ENCODE measurements around the gene RPS3. TPM values are rescaled to one million over a fixed set of nuclear protein-coding genes. Genes with fewer than 3 reads are reported as not detected.

The RPS3 gene
- total RNA-seq (3,495 TPM), polyA plus RNA-seq (1,000 to 10,000 TPM; 3,908 to 6,708 (median 5,568) TPM)

DNA sequence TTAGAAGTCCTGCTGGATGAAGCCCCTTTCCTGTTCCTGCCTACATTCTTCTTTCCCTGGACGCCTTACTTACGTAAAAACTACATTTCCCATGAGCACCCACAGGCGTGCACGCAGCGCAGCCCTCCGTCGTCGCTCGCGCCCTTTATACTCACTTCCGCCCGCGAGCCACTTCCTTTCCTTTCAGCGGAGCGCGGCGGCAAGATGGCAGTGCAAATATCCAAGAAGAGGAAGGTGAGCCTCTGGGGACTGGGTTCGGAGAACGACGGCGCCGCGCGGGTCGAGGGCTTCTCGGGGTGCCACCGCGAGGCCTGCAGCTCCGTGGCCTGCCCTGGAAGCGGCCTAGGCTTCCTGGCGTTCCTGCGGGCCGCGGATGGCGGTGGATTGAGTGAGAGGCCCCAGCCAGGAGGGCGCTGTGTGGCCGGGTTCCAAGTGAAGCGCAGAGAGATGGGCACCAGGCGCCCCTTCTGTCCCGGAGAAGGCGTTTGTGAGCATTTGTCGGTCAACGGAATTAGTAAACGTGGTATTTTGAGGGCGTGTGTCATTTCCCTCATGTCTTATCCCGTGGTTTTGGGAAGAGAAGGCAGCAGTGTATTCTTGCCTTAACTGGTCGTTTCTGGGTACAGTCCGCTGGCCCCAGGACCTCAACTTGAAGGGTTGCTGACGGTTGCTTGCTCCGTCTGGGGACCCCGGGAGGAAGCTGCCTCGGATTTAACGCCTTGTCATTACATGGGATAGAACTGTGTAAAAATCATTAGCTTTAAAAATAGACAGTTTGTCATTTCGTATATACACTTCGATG is at the start of gene RPS3:
Gene RPS3, plus strand, starts transcription at position 175 of the 802 bp plus-strand sequence. Its CDS starts 30 bp downstream, at position 205.
- Mint-ChIP-seq H3K36me3 (peaks cover 40% of the 10 kb centered on the region), H3K4me3 (peak within 1 kb of the TSS; percentile 82 to 98 (median 94)), H3K27ac (peak within 1 kb of the TSS; percentile 94 to 98 (median 96)), H3K4me1 (peaks cover 0 to 51% (median 36%) of the 10 kb centered on the region in 4 donors), H3K9me3 (no peaks in the 10 kb centered on the region), H3K27me3 (peaks cover 12% of the 10 kb centered on the region)
- H3K4me1 ChIP-seq (ENCODE audit: control insufficient read depth, insufficient read depth, low read length, poor library complexity, severe bottlenecking), result peaks cover 39% of the 10 kb centered on the region
- H3K36me3 ChIP-seq (ENCODE audit: control insufficient read depth, insufficient read depth, low read length), result peaks cover 32% of the 10 kb centered on the region
- H3K27ac ChIP-seq (ENCODE audit: insufficient read depth, low read length, poor library complexity, severe bottlenecking), result peak within 1 kb of the TSS; percentile 92
- no peaks in the 10 kb centered on the region for H3K9me3 ChIP-seq (ENCODE audit: control insufficient read depth in 2 of 2, low read length in 2 of 2)
- H3K4me3 ChIP-seq (ENCODE audit: low read depth, low read length), result peak within 1 kb of the TSS; percentile 89
- ATAC-seq (ENCODE audit: low read depth in 2 of 2) (peak; percentile 90 to 94), DNase-seq (peak; percentile 80 to 93 (median 90))
- H3K27me3 ChIP-seq (ENCODE audit: control insufficient read depth, insufficient read depth, low read length), result no peaks in the 10 kb centered on the region

DNA sequence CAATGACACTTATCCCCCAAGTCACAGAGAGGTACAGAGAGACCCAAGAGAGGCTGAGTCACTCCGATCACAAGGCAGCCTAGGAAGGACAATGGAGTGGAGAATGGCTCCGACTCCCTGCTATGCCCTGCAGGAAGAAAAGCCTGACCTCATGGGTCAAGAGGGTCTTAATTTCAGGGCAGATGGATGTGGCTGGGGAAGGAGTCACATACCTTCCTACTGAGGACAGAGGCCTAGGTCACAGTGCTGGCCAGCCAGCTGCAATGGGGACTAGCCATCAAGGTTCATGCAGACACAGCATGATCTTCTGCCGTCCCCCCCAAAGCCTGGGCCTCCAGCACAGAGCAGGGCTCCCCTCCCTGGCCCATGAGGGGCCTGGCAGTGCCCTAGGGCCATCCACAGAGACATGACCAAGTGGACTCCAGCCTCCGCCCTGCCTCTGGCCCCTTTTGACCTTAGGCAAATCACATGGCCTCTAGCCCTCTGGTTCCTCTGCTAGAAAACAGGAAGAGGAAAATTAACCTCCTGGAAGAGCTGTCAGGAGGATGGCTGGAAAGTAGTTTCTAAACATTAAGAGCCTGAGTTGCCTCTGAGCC is 49.7 kb upstream of the RPS3 start:
- Mint-ChIP-seq H3K27ac (peak overlapping the region; percentile 91 to 96 (median 96)), H3K4me1 (peaks cover 13 to 85% (median 49%) of the 10 kb centered on the region in 4 donors), H3K36me3 (no peaks in the 10 kb centered on the region), H3K27me3 (no peaks in the 10 kb centered on the region), H3K4me3 (peak overlapping the region; percentile 88 to 99 (median 93)), H3K9me3 (no peaks in the 10 kb centered on the region)
- Histone ChIP-seq H3K9me3 (ENCODE audit: control insufficient read depth in 2 of 2, low read length in 2 of 2) (no peaks in the 10 kb centered on the region), H3K27ac (ENCODE audit: insufficient read depth, low read length, poor library complexity, severe bottlenecking) (peak overlapping the region; percentile 87), H3K27me3 (ENCODE audit: control insufficient read depth, insufficient read depth, low read length) (no peaks in the 10 kb centered on the region), H3K4me3 (ENCODE audit: low read depth, low read length) (peak overlapping the region; percentile 19), H3K36me3 (ENCODE audit: control insufficient read depth, insufficient read depth, low read length) (no peaks in the 10 kb centered on the region), H3K4me1 (ENCODE audit: control insufficient read depth, insufficient read depth, low read length, poor library complexity, severe bottlenecking) (peaks cover 52% of the 10 kb centered on the region)
- no peak for DNase-seq
- ATAC-seq (ENCODE audit: low read depth in 2 of 2), result no peak

DNA sequence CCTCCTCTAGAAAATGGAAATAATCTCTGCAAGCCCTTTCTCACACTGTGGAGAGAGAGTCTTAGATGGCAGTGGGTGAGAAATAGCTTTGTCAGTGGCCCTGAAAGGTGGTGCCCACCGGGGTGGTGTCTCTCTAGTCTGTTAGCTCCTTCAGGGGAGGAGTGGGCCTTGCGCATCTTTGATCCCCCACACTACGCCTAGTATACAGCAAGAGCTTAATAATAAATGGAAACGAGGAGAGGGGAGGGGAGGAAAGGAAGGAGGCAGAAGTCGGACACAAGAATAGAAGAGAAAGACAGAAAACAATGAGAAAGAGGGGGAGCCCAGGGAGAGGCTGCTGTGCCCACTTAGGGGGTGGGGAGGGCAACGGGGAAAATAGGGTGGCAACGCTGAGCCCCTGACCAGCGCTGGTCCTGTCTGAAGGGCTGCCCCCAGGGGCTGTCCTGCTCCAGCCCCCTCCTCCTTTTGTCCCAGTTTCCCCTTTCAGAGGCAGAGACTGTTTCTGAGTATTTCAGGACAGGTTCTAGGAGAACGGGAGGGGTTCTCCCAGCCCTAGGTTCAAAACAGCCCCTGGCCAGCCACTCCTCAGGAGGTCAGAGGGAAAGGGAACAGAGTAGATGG is 49.1 kb upstream of the RPS3 start:
- Mint-ChIP-seq H3K27me3 (no peaks in the 10 kb centered on the region), H3K4me1 (peaks cover 13 to 79% (median 47%) of the 10 kb centered on the region in 4 donors), H3K4me3 (peak overlapping the region; percentile 88 to 99 (median 93)), H3K36me3 (no peaks in the 10 kb centered on the region), H3K27ac (peak overlapping the region; percentile 91 to 96 (median 96)), H3K9me3 (no peaks in the 10 kb centered on the region)
- Histone ChIP-seq H3K36me3 (ENCODE audit: control insufficient read depth, insufficient read depth, low read length) (no peaks in the 10 kb centered on the region), H3K27ac (ENCODE audit: insufficient read depth, low read length, poor library complexity, severe bottlenecking) (peak overlapping the region; percentile 87), H3K4me3 (ENCODE audit: low read depth, low read length) (peak overlapping the region; percentile 19), H3K9me3 (ENCODE audit: control insufficient read depth in 2 of 2, low read length in 2 of 2) (no peaks in the 10 kb centered on the region), H3K27me3 (ENCODE audit: control insufficient read depth, insufficient read depth, low read length) (no peaks in the 10 kb centered on the region), H3K4me1 (ENCODE audit: control insufficient read depth, insufficient read depth, low read length, poor library complexity, severe bottlenecking) (peaks cover 47% of the 10 kb centered on the region)
- DNase-seq (no peak), ATAC-seq (ENCODE audit: low read depth in 2 of 2) (no peak)

DNA sequence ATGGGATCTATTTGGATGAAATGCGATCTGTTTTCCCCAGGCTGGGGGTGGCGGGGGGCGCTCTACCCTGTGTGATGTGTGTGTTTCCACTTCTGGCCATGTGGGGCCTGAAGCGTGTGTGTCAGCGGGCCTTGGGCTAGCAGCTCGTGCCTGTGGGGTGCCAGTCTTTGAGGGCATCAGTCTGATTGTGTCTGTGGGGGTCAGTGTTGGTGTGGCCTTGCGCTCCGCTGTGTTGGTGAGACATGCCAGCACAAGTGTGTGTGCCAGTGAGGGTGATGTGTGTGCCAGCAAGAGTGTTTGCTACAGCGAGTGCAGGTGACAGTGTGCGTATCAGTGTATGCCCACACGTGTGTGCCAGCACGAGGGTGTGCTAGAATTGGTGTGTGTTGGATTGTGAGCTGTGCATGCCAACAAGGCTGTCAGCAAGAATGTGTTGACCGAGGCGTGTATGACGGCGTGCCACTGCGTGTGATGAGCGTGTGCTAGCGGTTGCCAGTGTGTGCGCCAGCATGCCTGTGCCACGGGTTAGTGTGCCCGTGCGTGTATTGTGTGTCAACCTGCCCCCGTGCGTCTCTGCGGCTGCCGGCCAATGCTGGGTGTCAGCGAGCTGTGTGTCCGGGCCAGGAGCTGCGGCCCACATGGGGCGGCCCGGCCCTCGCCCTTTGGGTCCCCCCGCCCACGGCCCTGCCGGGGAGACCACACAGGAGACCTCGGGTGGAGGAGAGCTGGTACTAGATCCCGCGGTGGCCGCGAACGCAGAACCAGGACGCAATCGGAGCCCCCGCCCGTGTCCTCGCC is 48.4 kb upstream of the RPS3 start:
- Mint-ChIP-seq H3K27ac (peak overlapping the region; percentile 91 to 96 (median 93)), H3K36me3 (no peaks in the 10 kb centered on the region), H3K9me3 (no peaks in the 10 kb centered on the region), H3K27me3 (no peaks in the 10 kb centered on the region), H3K4me1 (peaks cover 13 to 76% (median 45%) of the 10 kb centered on the region in 4 donors), H3K4me3 (peak overlapping the region; percentile 88 to 99 (median 93))
- Histone ChIP-seq H3K27ac (ENCODE audit: insufficient read depth, low read length, poor library complexity, severe bottlenecking) (peak overlapping the region; percentile 87), H3K36me3 (ENCODE audit: control insufficient read depth, insufficient read depth, low read length) (no peaks in the 10 kb centered on the region), H3K9me3 (ENCODE audit: control insufficient read depth in 2 of 2, low read length in 2 of 2) (no peaks in the 10 kb centered on the region), H3K27me3 (ENCODE audit: control insufficient read depth, insufficient read depth, low read length) (no peaks in the 10 kb centered on the region), H3K4me1 (ENCODE audit: control insufficient read depth, insufficient read depth, low read length, poor library complexity, severe bottlenecking) (peaks cover 40% of the 10 kb centered on the region), H3K4me3 (ENCODE audit: low read depth, low read length) (peak overlapping the region; percentile 20)
- ATAC-seq (ENCODE audit: low read depth in 2 of 2), result peak; percentile 18 to 40
- peak in 2 of 3 donors; percentile 52 to 66 for DNase-seq

DNA sequence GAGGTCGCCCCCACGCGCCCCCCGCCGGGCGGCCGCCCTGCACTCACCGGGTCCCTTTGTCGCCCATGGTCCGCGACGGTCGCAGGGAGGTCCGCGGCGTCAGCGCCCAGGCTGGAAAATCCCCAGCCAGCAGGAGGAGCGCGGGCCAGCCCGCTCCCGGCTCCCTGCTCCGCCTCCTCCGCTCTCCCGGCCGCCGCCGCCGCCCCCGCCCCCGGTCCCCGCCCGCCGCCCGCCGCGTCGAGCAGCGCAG is 47.9 kb upstream of the RPS3 start, which contains the start of gene ARRB1:
Gene ARRB1, minus strand, starts transcription at position 121 of the 250 bp plus-strand sequence. Its CDS starts 54 bp downstream, at position 67.
- H3K27ac Mint-ChIP-seq, result peak within 1 kb of the TSS; percentile 93 to 96 (median 94)
- H3K27me3 Mint-ChIP-seq, result no peaks in the 10 kb centered on the region
- Histone ChIP-seq H3K4me1 (ENCODE audit: control insufficient read depth, insufficient read depth, low read length, poor library complexity, severe bottlenecking) (peaks cover 37% of the 10 kb centered on the region), H3K4me3 (ENCODE audit: low read depth, low read length) (peak within 1 kb of the TSS; percentile 86), H3K9me3 (ENCODE audit: control insufficient read depth in 2 of 2, low read length in 2 of 2) (no peaks in the 10 kb centered on the region), H3K27ac (ENCODE audit: insufficient read depth, low read length, poor library complexity, severe bottlenecking) (peak within 1 kb of the TSS; percentile 87), H3K27me3 (ENCODE audit: control insufficient read depth, insufficient read depth, low read length) (no peaks in the 10 kb centered on the region), H3K36me3 (ENCODE audit: control insufficient read depth, insufficient read depth, low read length) (no peaks in the 10 kb centered on the region)
- H3K4me1 Mint-ChIP-seq, result peaks cover 13 to 72% (median 42%) of the 10 kb centered on the region in 4 donors
- H3K9me3 Mint-ChIP-seq, result peaks cover 0 to under 1% (median 0%) of the 10 kb centered on the region in 7 donors
- no peaks in the 10 kb centered on the region for H3K36me3 Mint-ChIP-seq
- DNase-seq (no peak), ATAC-seq (ENCODE audit: low read depth in 2 of 2) (no peak)
- peak within 1 kb of the TSS; percentile 91 to 99 (median 94) for H3K4me3 Mint-ChIP-seq

DNA sequence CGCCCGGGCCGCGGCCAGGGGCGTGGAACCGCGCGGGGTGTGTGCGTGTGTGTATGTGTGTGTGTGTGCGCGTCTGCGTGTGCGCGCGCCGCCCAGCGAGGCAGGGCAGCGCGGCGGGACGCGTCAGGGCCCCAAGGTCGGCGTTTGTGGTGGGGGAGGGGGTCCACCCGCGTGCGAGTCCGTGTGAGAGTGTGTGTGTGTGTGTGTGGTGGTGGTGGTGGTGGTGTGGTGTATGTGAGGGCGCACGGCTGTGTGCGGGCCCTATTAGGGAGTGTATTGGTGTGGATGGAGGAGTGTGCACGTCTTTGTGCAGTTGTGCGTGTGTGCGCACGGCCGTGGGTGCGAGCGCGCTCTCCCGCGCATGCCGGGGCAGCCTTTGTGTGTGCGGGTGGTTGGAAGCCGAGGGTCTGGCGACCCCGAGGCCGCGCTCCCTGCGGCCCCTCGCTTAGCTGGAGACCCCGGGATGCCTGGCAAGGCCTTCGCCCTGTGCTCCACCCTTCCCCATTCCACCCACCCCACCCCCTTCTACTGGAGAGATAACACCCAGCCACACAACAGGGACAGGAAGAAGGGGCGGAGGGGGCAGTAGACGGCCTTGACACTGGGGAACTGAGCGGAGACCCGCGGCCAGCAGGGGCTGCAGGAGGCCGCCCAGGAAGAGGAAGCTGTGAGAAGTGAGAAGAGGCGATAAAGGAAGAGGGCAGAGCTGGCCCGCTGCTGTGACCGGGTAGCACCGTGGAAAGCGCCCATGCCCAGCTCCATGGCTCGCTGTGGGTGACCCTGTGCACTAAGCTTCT is 47.3 kb upstream of the RPS3 start:
- DNase-seq, result peak; percentile 49 to 84 (median 74)
- Mint-ChIP-seq H3K27me3 (no peaks in the 10 kb centered on the region), H3K9me3 (peaks cover 0 to 2% (median 0%) of the 10 kb centered on the region in 7 donors), H3K36me3 (no peaks in the 10 kb centered on the region), H3K4me1 (peaks cover 13 to 69% (median 41%) of the 10 kb centered on the region in 4 donors), H3K4me3 (peak overlapping the region; percentile 91 to 99 (median 94)), H3K27ac (peak overlapping the region; percentile 93 to 94 (median 93))
- peak; percentile 70 to 72 for ATAC-seq (ENCODE audit: low read depth in 2 of 2)
- Histone ChIP-seq H3K27me3 (ENCODE audit: control insufficient read depth, insufficient read depth, low read length) (no peaks in the 10 kb centered on the region), H3K4me3 (ENCODE audit: low read depth, low read length) (peak overlapping the region; percentile 86), H3K36me3 (ENCODE audit: control insufficient read depth, insufficient read depth, low read length) (no peaks in the 10 kb centered on the region), H3K27ac (ENCODE audit: insufficient read depth, low read length, poor library complexity, severe bottlenecking) (peak overlapping the region; percentile 87), H3K4me1 (ENCODE audit: control insufficient read depth, insufficient read depth, low read length, poor library complexity, severe bottlenecking) (peaks cover 32% of the 10 kb centered on the region), H3K9me3 (ENCODE audit: control insufficient read depth in 2 of 2, low read length in 2 of 2) (no peaks in the 10 kb centered on the region)
